ENCODE measurements around the gene C17orf75. TPM values are rescaled to one million over a fixed set of nuclear protein-coding genes. Genes with fewer than 3 reads are reported as not detected.
"Not testable (repeated sequence)": the region's sequence is repeated elsewhere in the genome, so short reads cannot be mapped to it uniquely, and the experiment has no call there.

C17orf75 gene
- total RNA-seq, 2 donors from 2014 or later, result 6.2 to 7.6 TPM

DNA sequence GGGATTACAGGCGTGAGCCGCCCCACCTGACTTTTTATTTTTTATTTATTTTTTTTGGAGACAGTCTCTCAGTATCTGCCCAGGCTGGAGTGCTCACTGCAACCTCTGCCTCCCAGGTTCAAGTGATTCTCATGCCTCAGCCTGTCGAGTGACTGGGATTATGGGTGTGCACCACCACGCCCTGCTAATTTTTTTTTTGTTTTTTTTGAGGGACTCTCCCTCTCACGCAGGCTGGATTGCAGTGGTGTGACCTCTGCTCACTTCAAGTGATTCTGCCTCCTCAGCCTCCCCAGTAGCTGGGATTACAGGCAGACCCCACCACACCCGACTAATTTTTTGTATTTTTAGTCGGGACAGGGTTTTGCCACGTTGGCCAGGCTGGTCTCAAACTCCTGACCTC lies 15.6 kb upstream of the C17orf75 start:
- Histone ChIP-seq H3K4me3 (no peak overlapping the region), H3K4me1 (ENCODE audit: control insufficient read depth in 1 of 2, low read depth in 2 of 2) (peaks cover 31 to 45% of the 10 kb centered on the region in 2 donors), H3K27me3 (replicated peaks; ENCODE audit: insufficient read depth) (no peaks in the 10 kb centered on the region), H3K27ac (no peak overlapping the region), H3K36me3 (peaks cover 48% of the 10 kb centered on the region), H3K9me3 (no peaks in the 10 kb centered on the region)
- ATAC-seq (ENCODE audit: insufficient number of reproducible peaks, low FRiP score, low read depth) (no peak), DNase-seq (ENCODE audit: low spot score) (no peak)
- TF ChIP-seq CTCF (IDR thresholded peaks at IDR 0.05), result no peak

- H3K4me1 ChIP-seq (ENCODE audit: control insufficient read depth in 1 of 2, low read depth in 2 of 2), result peaks cover 40 to 53% of the 10 kb centered on the region in 2 donors
- H3K27me3 ChIP-seq (replicated peaks; ENCODE audit: insufficient read depth), result no peaks in the 10 kb centered on the region
- no peak overlapping the region for H3K4me3 ChIP-seq
- H3K36me3 ChIP-seq, result peaks cover 41% of the 10 kb centered on the region
- DNase-seq (ENCODE audit: low spot score), result no peak
- no peaks in the 10 kb centered on the region for H3K9me3 ChIP-seq
- ATAC-seq (ENCODE audit: insufficient number of reproducible peaks, low FRiP score, low read depth), result no peak
- no peak for TF ChIP-seq CTCF (IDR thresholded peaks at IDR 0.05)
- no peak overlapping the region for H3K27ac ChIP-seq
These were observed 14.8 kb upstream of the C17orf75 start for GRCh38 chr17:32356750-32357149.

GRCh38 chr17:32356378-32356743 lies 14.4 kb upstream of the C17orf75 start:
- H3K27ac ChIP-seq, result no peak overlapping the region
- peaks cover 39% of the 10 kb centered on the region for H3K36me3 ChIP-seq
- peaks cover 44 to 57% of the 10 kb centered on the region in 2 donors for H3K4me1 ChIP-seq (ENCODE audit: control insufficient read depth in 1 of 2, low read depth in 2 of 2)
- no peaks in the 10 kb centered on the region for H3K9me3 ChIP-seq
- TF ChIP-seq CTCF (IDR thresholded peaks at IDR 0.05), result no peak
- DNase-seq (ENCODE audit: low spot score) (no peak), ATAC-seq (ENCODE audit: insufficient number of reproducible peaks, low FRiP score, low read depth) (no peak)
- H3K27me3 ChIP-seq (replicated peaks; ENCODE audit: insufficient read depth), result no peaks in the 10 kb centered on the region
- no peak overlapping the region for H3K4me3 ChIP-seq

DNA sequence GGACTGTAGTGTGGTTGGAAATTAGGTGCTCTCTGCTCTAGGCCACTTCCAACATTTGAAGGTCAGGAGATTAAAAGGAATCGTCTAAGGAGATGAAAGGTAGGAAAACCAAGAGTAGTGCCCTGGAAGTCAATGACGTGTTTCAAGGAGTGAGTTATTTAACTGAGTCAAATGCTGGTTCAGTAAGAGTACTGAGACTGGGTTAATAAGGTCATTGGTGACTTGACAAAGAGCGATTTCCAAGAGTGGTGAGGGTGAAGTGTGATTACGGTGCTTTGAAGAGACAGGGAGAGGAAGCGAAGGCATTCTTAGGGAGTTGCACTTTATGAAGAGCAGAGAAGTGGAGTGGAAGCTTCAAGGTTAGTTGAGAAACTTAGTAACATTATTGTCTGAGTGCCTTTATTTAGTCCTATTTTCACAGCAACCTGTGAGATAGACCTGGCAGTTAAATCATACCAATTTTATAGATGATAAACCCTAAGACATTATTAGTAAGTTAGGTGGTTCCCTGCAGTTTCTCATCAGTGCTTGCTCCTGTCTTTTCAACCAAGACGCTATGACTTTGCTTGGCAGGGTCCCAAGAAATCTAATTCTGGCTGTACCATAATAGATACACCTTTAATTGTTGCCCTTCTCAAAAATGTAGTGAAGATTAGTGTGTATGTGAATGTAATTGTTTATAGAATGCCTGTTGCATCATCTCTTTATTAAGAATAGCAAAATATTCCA lies 13.8 kb upstream of the C17orf75 start:
- peak overlapping the region; percentile 6 for H3K4me3 ChIP-seq
- DNase-seq (ENCODE audit: low spot score) (no peak), ATAC-seq (ENCODE audit: insufficient number of reproducible peaks, low FRiP score, low read depth) (no peak)
- no peaks in the 10 kb centered on the region for H3K9me3 ChIP-seq
- TF ChIP-seq CTCF (IDR thresholded peaks at IDR 0.05), result no peak
- H3K4me1 ChIP-seq (ENCODE audit: control insufficient read depth in 1 of 2, low read depth in 2 of 2), result peaks cover 44 to 58% of the 10 kb centered on the region in 2 donors
- peaks cover 33% of the 10 kb centered on the region for H3K36me3 ChIP-seq
- no peaks in the 10 kb centered on the region for H3K27me3 ChIP-seq (replicated peaks; ENCODE audit: insufficient read depth)
- no peak overlapping the region for H3K27ac ChIP-seq

- not testable (repeated sequence) for H3K27ac ChIP-seq; H3K9me3 ChIP-seq; DNase-seq (ENCODE audit: low spot score); H3K27me3 ChIP-seq (replicated peaks; ENCODE audit: insufficient read depth); ATAC-seq (ENCODE audit: insufficient number of reproducible peaks, low FRiP score, low read depth)
- H3K36me3 ChIP-seq, result peaks cover 16% of the 10 kb centered on the region
- peak overlapping the region; percentile 82 for H3K4me3 ChIP-seq
- H3K4me1 ChIP-seq (ENCODE audit: control insufficient read depth in 1 of 2, low read depth in 2 of 2), result peaks cover 47 to 58% of the 10 kb centered on the region in 2 donors
These were observed 10.8 kb upstream of the C17orf75 start for GRCh38 chr17:32352734-32353133.
